CD4-positive, alpha-beta T cell treated with Interleukin-2 at 100 ng/mL for 4 hours (primary cell): Measurements from ENCODE around the gene OGA.
"Not testable (repeated sequence)": the region's sequence is repeated elsewhere in the genome, so short reads cannot be mapped to it uniquely, and the experiment has no call there.

Source experiments
- DNase-seq: peaks from one replicate; pipeline ENCODE4 v3.0.0-alpha.2; 2020; ENCODE audit warnings: low spot score

The OGA gene

GRCh38 chr10:101797403-101798059 lies 20.7 kb downstream of the OGA start:
- no peak for DNase-seq

GRCh38 chr10:101793526-101793925 lies 24.7 kb downstream of the OGA start:
- DNase-seq, result no peak

GRCh38 chr10:101789686-101790085 lies 28.6 kb downstream of the OGA start:
- DNase-seq, result no peak

- DNase-seq, result not testable (repeated sequence)
Measured at GRCh38 chr10:101789231-101789630, 29.0 kb downstream of the OGA start.

- DNase-seq, result no peak
Measured at GRCh38 chr10:101785801-101786200, 32.4 kb downstream of the OGA start.

- no peak for DNase-seq
Measured at GRCh38 chr10:101784558-101784957, 33.7 kb downstream of the OGA start.

- no peak for DNase-seq
Measured at GRCh38 chr10:101783736-101784118, 34.5 kb downstream of the OGA start.

- DNase-seq, result peak; percentile 78
Measured at GRCh38 chr10:101782811-101783735, 35.2 kb downstream of the OGA start, which contains the start of gene NPM3. TSS of gene NPM3 (minus strand) at chr10:101783446. CDS start at chr10:101783390, 56 bp downstream.

- DNase-seq, result no peak
Measured at GRCh38 chr10:101781984-101782810, 36.0 kb downstream of the OGA start.

GRCh38 chr10:101781655-101781983 lies 36.6 kb downstream of the OGA start:
- no peak for DNase-seq

- peak; percentile 74 for DNase-seq
Measured at GRCh38 chr10:101780818-101781654, 37.2 kb downstream of the OGA start.

- no peak for DNase-seq
Measured at GRCh38 chr10:101780187-101780817, 37.9 kb downstream of the OGA start.

- peak; percentile 81 for DNase-seq
Measured at GRCh38 chr10:101779544-101780186, 38.6 kb downstream of the OGA start.

- DNase-seq, result no peak
Measured at GRCh38 chr10:101778781-101779543, 39.3 kb downstream of the OGA start.

- no peak for DNase-seq
Measured at GRCh38 chr10:101778151-101778780, 40.0 kb downstream of the OGA start.

GRCh38 chr10:101777619-101778145 lies 40.6 kb downstream of the OGA start:
- DNase-seq, result no peak

- no peak for DNase-seq
Measured at GRCh38 chr10:101776161-101776817, 42.0 kb downstream of the OGA start.
